Left kidney (tissue), 2 donors: Measurements from ENCODE around the gene HES2. TPM values are rescaled to one million over a fixed set of nuclear protein-coding genes. Genes with fewer than 3 reads are reported as not detected.
"Not testable (repeated sequence)": the region's sequence is repeated elsewhere in the genome, so short reads cannot be mapped to it uniquely, and the experiment has no call there.

Experiments used
- DNase-seq: peaks from one replicate; pipeline ENCODE4 v3.0.0-alpha.2; 2013
- polyA plus RNA-seq: library from polyadenylated mRNA; unstranded; fragments of 120-200 nt; gene quantifications from one replicate; pipeline ENCODE4 v1.2.1, GENCODE V29; 2013; ENCODE audit not compliant: insufficient read length

HES2 gene
- polyA plus RNA-seq, 1 donor: 0.78 TPM

GRCh38 chr1:6454856-6455751, 35.4 kb upstream of the HES2 start:
- DNase-seq: no peak

GRCh38 chr1:6453895-6454855, 34.5 kb upstream of the HES2 start:
- not testable (repeated sequence) for DNase-seq

GRCh38 chr1:6450943-6451373, 31.2 kb upstream of the HES2 start:
- no peak for DNase-seq

- DNase-seq: not testable (repeated sequence)
These were observed 30.8 kb upstream of the HES2 start for GRCh38 chr1:6450486-6450885.

- DNase-seq: no peak
These were observed 30.3 kb upstream of the HES2 start for GRCh38 chr1:6450005-6450450.

- no peak for DNase-seq
These were observed 29.3 kb upstream of the HES2 start for GRCh38 chr1:6448749-6449631.

GRCh38 chr1:6447818-6448748, 28.4 kb upstream of the HES2 start:
- DNase-seq: no peak

- DNase-seq: no peak
These were observed 27.5 kb upstream of the HES2 start for GRCh38 chr1:6447016-6447817.

- DNase-seq: no peak
These were observed 26.9 kb upstream of the HES2 start for GRCh38 chr1:6446665-6447015.

GRCh38 chr1:6445929-6446328, 26.2 kb upstream of the HES2 start:
- not testable (repeated sequence) for DNase-seq

- DNase-seq: no peak
These were observed 25.5 kb upstream of the HES2 start for GRCh38 chr1:6445062-6445763.

- DNase-seq: no peak
These were observed 24.7 kb upstream of the HES2 start for GRCh38 chr1:6444377-6444776.

GRCh38 chr1:6443339-6444115, 23.8 kb upstream of the HES2 start:
- no peak for DNase-seq

GRCh38 chr1:6441586-6441985, 21.9 kb upstream of the HES2 start:
- DNase-seq: no peak

GRCh38 chr1:6440198-6441126, 20.7 kb upstream of the HES2 start:
- no peak for DNase-seq

- DNase-seq: no peak
These were observed 18.4 kb upstream of the HES2 start for GRCh38 chr1:6438047-6438525.
